HG02763 (cell line): ENCODE measurements around the gene MNX1.
A peak's percentile ranks its signal among the peaks of the same experiment; 100 is the strongest.

Experiments
- ATAC-seq: cut with Tn5 transposase; IDR thresholded peaks from one replicate; pipeline ENCODE4 v1.9.1; 2021; ENCODE audit warnings: mild to moderate bottlenecking, moderate library complexity; ENCODE audit not compliant: unreplicated experiment

Gene MNX1

GRCh38 chr7:157004521-157005455, 5.7 kb downstream of the MNX1 start:
- no peak for ATAC-seq

- ATAC-seq = no peak
Measured at GRCh38 chr7:157003756-157004520, 6.5 kb downstream of the MNX1 start.

GRCh38 chr7:157003445-157003755, 7.1 kb downstream of the MNX1 start:
- ATAC-seq = no peak

GRCh38 chr7:157002819-157003421, 7.5 kb downstream of the MNX1 start:
- ATAC-seq = no peak

GRCh38 chr7:157001920-157002818, 8.3 kb downstream of the MNX1 start:
- no peak for ATAC-seq

- ATAC-seq = peak; percentile 1
Measured at GRCh38 chr7:157000741-157001653, 9.5 kb downstream of the MNX1 start.

GRCh38 chr7:156999958-157000726, 10.3 kb downstream of the MNX1 start:
- peak; percentile 36 for ATAC-seq

- peak; percentile 38 for ATAC-seq
Measured at GRCh38 chr7:156998988-156999957, 11.2 kb downstream of the MNX1 start.

- no peak for ATAC-seq
Measured at GRCh38 chr7:156994417-156994816, 16.0 kb downstream of the MNX1 start.

- no peak for ATAC-seq
Measured at GRCh38 chr7:156993925-156994235, 16.6 kb downstream of the MNX1 start.

GRCh38 chr7:156993021-156993924, 17.2 kb downstream of the MNX1 start:
- no peak for ATAC-seq

GRCh38 chr7:156989766-156990535, 20.5 kb downstream of the MNX1 start:
- ATAC-seq = no peak

- no peak for ATAC-seq
Measured at GRCh38 chr7:156988343-156989185, 21.9 kb downstream of the MNX1 start.

- no peak for ATAC-seq
Measured at GRCh38 chr7:156986378-156986777, 24.1 kb downstream of the MNX1 start.
